Measurements from ENCODE around the gene TSHR.
"Not testable (repeated sequence)": the region's sequence is repeated elsewhere in the genome, so short reads cannot be mapped to it uniquely, and the experiment has no call there.

TSHR gene

GRCh38 chr14:80948291-80948690, 7.1 kb upstream of the TSHR start:
- in situ Hi-C loops (cut with MboI; ENCODE audit: low sequenced_read_pairs): no loop called here

- in situ Hi-C loops (cut with MboI; ENCODE audit: low sequenced_read_pairs): no loop called here
These were observed 3.9 kb upstream of the TSHR start for GRCh38 chr14:80951491-80951890.

- in situ Hi-C loops (cut with MboI; ENCODE audit: low sequenced_read_pairs): not testable (repeated sequence)
These were observed 2.2 kb upstream of the TSHR start for GRCh38 chr14:80953211-80953610.

- in situ Hi-C loops (cut with MboI; ENCODE audit: low sequenced_read_pairs): no loop called here
These were observed 628 bp upstream of the TSHR start for GRCh38 chr14:80954687-80955299.

- in situ Hi-C loops (cut with MboI; ENCODE audit: low sequenced_read_pairs): no loop called here
These were observed 681 bp downstream of the TSHR start for GRCh38 chr14:80956102-80956501.

- in situ Hi-C loops (cut with MboI; ENCODE audit: low sequenced_read_pairs): no loop called here
These were observed 1.5 kb downstream of the TSHR start for GRCh38 chr14:80956922-80957321.

GRCh38 chr14:80957613-80958012, 2.2 kb downstream of the TSHR start:
- in situ Hi-C loops (cut with MboI; ENCODE audit: low sequenced_read_pairs): no loop called here

GRCh38 chr14:80958226-80958625, 2.8 kb downstream of the TSHR start:
- in situ Hi-C loops (cut with MboI; ENCODE audit: low sequenced_read_pairs): no loop called here

- in situ Hi-C loops (cut with MboI; ENCODE audit: low sequenced_read_pairs): no loop called here
These were observed 3.5 kb downstream of the TSHR start for GRCh38 chr14:80958939-80959338.

GRCh38 chr14:80959496-80959895, 4.1 kb downstream of the TSHR start:
- in situ Hi-C loops (cut with MboI; ENCODE audit: low sequenced_read_pairs): no loop called here

GRCh38 chr14:80965037-80965436, 9.6 kb downstream of the TSHR start:
- in situ Hi-C loops (cut with MboI; ENCODE audit: low sequenced_read_pairs): no loop called here

- in situ Hi-C loops (cut with MboI; ENCODE audit: low sequenced_read_pairs): no loop called here
These were observed 18.7 kb downstream of the TSHR start for GRCh38 chr14:80973931-80974641.

- in situ Hi-C loops (cut with MboI; ENCODE audit: low sequenced_read_pairs): no loop called here
These were observed 19.3 kb downstream of the TSHR start for GRCh38 chr14:80974679-80975078.

GRCh38 chr14:80977221-80977620, 21.8 kb downstream of the TSHR start:
- in situ Hi-C loops (cut with MboI; ENCODE audit: low sequenced_read_pairs): no loop called here

- in situ Hi-C loops (cut with MboI; ENCODE audit: low sequenced_read_pairs): no loop called here
These were observed 23.0 kb downstream of the TSHR start for GRCh38 chr14:80978403-80978802.

- in situ Hi-C loops (cut with MboI; ENCODE audit: low sequenced_read_pairs): no loop called here
These were observed 24.5 kb downstream of the TSHR start for GRCh38 chr14:80979951-80980350.

- in situ Hi-C loops (cut with MboI; ENCODE audit: low sequenced_read_pairs): no loop called here
These were observed 25.7 kb downstream of the TSHR start for GRCh38 chr14:80981156-80981555.

- in situ Hi-C loops (cut with MboI; ENCODE audit: low sequenced_read_pairs): no loop called here
These were observed 26.3 kb downstream of the TSHR start for GRCh38 chr14:80981673-80982072.

GRCh38 chr14:80982711-80983110, 27.3 kb downstream of the TSHR start:
- in situ Hi-C loops (cut with MboI; ENCODE audit: low sequenced_read_pairs): no loop called here

GRCh38 chr14:80987235-80988032, 32.0 kb downstream of the TSHR start:
- in situ Hi-C loops (cut with MboI; ENCODE audit: low sequenced_read_pairs): no loop called here

- in situ Hi-C loops (cut with MboI; ENCODE audit: low sequenced_read_pairs): no loop called here
These were observed 32.8 kb downstream of the TSHR start for GRCh38 chr14:80988192-80988591.
